Skeletal muscle cell (primary cell): ENCODE measurements around the gene ZNF787.

Experiments used
- DNase-seq: peaks from one replicate; pipeline ENCODE4 v3.0.0-alpha.2; 2010; ENCODE audit warnings: low read depth
- H3K4me3 ChIP-seq: 2 replicates; pipeline ENCODE4 v1.5.1; 2011; ENCODE audit warnings: low read depth, mild to moderate bottlenecking, control low read depth, low read length, moderate library complexity

Gene ZNF787

DNA sequence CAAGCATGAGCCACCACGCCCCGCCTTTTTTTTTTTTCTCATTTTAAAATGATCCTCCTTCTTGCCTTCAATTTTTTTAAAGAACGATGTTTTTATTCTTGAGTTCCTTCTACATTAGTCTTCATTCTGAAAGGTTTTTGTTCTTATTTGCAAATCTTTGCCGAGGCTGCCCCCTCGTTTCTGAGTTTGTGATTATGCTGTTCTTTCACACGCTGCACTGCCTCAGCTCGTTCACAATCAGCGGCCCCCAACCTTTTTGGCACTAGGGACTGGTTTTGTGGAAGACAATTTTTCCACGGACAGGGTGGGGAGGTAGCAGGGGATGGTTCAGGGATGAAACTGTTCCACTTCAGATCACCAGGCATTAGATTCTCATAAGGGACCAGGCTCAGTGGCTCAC lies 26.6 kb downstream of the ZNF787 start:
- no peak for DNase-seq
- H3K4me3 ChIP-seq: no peak overlapping the region

DNA sequence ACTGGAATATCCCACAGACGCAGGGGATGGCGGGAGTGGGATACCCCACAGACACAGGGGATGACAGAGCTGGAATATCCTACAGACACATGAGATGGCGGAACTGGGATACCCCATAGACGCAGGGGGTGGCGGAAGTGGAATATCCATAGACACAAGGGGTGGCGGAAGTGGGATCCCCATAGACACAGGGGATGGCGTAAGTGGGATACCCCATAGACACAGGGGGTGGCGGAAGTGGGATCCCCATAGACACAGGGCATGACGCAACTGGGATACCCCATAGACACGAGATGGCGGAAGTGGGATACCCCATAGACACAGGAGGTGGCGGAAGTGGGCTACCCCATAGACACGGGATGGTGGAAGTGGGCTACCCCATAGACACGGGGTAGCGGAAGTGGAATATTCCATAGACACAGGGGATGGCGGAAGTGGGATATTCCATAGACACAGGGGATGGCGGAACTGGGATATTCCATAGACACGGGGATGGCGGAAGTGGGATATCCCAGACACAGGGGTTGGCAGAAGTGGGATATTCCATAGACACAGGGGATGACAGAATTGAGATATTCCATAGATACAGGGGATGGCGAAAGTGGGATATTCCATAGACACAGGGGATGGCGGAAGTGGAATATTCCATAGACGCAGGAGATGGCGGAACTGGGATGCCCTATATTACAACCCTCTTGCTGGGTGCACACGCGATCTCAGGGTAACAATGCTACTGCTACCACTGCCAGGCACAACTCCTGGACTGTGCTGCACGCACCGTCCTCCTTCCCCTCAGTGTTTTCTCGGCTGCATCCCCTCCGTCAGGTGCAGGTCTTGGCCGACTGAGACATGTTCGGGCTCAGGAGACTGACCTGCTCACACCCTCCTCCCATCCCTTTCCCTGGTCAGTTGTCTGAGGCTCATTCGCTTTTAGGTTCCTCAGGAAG lies 28.1 kb downstream of the ZNF787 start:
- no peak overlapping the region for H3K4me3 ChIP-seq
- DNase-seq: no peak

DNA sequence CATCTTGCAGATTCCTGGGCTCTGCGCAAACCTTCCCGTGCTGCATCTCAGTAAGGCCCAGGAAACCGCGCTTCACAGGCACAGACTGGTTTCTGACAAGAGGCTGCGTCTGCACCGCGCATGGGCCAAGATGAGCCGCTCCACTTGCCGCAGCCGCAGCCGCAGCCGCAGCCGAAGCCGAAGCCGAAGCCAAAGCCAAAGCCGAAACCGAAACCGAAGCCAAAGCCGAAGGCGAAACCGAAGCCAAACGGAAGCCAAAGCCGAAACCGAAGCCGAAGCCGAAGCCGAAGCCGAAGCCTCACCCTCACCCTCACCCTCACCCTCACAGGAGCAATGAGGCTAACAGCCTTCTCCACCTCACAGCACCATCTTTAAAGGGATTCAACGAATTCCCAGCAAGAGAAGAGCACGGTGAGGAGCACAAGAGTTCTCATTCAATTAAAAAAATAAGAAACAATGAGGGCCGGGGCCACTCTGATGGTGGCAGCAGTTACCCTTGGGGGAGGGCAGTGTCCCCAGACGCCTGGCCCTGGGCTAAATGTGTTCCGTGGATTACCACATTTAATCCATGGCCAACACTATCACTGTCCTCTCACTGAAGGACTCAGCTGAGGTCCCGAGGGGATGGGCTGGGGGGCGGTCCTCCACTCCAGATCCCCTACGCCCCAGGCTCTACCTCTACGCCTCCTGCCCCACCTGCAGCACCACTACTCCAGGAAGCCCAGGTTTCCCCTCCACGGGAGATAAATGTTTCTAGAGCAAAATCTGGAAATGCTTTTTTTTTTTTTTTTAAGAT lies 29.1 kb downstream of the ZNF787 start:
- no peak overlapping the region for H3K4me3 ChIP-seq
- DNase-seq: no peak

DNA sequence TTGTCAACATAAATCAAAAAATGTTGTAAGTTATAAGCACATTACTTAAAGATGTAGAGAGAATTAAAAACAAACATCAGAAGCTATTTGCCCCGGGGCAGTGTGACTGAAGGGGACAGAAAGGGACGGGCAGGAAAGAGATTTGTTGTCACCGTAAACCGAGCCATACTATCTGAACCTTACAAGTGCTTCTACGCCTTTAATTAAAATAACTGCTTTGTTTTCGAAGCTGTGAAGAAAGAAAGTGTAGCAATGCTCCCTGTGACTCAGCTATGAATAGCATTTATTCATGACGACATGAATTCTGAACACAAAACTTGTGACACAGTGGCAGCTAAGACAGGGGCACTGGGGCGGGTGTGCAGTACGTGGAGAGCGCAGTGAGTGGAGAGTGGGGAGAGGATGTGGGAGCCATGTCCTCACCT lies 30.0 kb downstream of the ZNF787 start:
- no peak overlapping the region for H3K4me3 ChIP-seq
- DNase-seq: no peak

DNA sequence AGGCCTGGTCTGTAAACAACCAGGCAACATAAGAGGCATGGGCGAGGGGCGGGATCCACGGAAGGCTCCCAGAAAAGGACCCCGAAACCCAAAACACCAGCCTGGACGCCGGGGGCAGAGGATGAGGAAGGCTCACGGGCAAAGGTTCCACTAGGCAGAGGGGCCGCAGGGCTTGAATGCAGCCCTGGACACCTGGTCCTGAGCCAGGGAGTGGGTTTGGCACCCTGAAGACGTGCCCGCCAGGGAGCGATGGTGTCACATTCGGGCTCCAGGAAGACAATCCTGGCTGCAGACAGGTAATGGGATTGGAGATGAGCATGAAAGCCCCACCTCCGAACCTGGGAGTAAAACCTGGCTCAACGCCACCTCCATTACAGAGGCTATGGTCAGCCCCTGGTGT lies 31.8 kb downstream of the ZNF787 start:
- DNase-seq: no peak
- no peak overlapping the region for H3K4me3 ChIP-seq

DNA sequence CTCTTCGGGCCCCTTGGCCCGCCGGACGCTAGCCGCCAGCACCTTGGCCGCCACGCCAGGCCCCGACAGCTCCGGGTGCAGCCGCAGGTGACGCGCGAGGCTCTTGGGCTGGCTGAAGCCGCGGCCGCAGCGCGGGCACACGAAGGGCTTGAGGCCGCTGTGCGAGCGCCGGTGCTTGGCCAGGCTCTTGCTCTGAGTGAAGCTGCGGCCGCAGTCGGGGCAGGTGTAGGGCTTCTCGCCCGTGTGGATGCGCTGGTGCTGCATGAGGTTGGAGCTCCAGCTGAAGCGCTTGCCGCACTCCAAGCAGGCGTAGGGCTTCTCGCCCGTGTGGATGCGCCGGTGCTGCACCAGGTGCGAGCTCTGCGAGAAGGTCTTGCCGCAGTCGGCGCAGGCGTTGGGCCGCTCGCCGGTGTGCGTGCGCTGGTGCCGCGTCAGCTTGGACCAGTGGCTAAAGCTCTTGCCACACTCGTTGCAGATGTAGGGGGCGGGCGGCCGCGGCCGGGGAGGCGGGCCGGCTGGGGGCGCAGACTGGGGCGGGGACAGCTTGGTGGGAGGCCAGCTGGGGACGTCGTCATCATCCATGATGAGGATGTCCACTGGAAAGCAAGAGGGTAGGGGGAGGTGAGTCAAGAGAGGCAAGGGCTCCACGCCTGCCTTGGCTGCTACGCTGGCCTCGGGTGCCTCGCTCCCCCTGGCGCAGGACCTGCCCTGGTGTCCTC lies 32.4 kb downstream of the ZNF787 start:
- DNase-seq: no peak
- H3K4me3 ChIP-seq: no peak overlapping the region

DNA sequence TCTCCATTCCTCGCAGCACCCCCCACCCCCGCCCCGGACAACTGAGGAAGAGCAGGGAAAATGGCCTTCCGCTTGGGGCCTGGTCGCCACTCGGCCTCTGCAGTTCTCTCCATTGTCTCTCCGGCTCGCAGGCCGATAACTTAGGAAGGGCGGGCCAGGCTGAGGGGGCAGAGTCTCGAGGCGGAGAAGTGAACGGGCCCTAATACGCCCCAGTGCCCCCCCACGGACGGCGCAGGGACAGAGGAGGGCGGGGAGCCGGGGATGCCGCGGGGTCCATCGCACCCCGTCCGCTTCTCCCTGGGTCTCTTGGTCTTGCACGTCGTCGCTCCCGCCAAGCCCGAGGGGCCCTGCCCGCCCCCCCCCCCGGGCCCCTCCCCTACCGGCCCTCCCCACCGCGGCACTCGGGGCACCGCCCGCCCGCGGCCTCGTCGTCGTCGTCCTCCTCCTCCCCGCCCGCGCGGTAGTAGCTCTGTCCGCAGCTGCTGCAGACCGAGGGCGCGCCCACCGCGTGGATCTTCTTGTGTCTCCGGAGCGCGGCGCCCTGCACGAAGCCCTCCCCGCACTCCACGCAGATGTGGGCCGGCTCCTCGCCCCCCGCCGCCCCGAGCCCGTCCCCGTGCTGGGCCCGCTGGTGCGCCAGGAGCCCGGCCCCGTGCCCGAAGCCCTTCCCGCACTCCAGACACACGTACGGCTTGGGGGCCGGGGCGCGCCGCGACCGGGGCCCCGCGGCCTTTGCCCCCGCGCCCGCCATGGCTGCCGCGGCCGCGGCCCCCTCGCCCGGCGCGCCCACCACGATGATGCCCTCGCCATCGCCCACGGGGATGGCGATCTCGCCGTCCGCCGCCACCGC lies 33.2 kb downstream of the ZNF787 start:
- DNase-seq: no peak
- no peak overlapping the region for H3K4me3 ChIP-seq

GRCh38 chr19:56086671-56087430 lies 34.2 kb downstream of the ZNF787 start:
- no peak for DNase-seq
- H3K4me3 ChIP-seq: no peak overlapping the region

DNA sequence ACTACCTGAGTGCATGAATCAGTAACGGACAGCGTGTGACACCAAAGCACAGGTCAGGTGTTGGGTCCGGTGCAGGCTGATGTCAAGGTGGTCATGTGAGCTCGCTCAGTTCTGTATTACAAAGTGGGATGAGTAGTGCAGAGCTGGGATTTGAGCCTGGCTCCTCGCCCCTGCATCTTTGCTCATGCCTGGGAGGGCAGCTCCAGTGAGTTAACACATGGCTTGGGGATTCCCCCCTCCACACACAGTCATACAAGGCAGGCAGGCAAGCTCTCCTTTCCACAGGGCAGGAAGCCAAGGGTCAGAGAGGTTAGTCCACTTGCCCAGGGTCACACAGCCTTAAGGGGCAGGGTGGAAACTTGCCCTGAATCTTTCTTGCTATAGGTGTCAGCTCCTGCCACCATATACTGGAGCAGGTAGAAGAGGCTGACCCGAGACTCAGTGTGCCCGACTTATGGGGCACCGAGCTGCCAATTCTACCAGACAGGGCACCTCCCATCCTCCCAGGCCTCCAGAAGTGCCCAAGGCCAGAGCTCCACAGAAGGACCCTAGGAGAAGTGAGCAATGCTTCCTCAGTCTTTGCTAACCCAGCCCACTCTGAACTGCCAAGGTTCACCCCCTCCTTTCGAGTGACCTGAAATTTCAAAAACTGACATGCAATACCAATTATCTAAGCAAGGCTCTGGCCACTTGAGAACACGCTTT lies 35.4 kb downstream of the ZNF787 start:
- DNase-seq: no peak
- H3K4me3 ChIP-seq: no peak overlapping the region

GRCh38 chr19:56084835-56085536 lies 36.1 kb downstream of the ZNF787 start:
- H3K4me3 ChIP-seq: no peak overlapping the region
- no peak for DNase-seq

DNA sequence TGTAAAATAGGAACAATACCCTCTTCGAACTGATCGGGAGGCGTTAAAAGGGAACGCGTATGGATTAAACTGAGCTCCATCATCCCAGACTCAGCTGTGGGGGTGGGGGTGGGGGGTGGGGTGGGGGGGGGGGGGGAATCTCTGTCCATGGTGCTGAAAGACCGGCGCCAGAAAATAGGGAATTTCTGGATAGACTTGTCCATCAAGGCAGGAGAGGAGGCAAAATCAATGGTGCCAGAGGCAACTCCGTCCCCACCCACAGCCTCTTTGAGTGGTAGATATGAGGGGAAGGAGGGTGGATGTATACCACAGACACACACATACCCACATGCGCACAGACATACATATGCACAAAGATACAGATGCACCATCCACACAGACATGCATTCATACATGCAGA lies 37.4 kb downstream of the ZNF787 start:
- DNase-seq: no peak

GRCh38 chr19:56080669-56081401 lies 40.3 kb downstream of the ZNF787 start:
- peak; percentile 25 for DNase-seq
- peak overlapping the region; percentile 49 for H3K4me3 ChIP-seq

More for the DNA sequence above, 37.4 kb downstream of the ZNF787 start:
- H3K4me3 ChIP-seq: no peak overlapping the region

- no peak for DNase-seq
- no peak overlapping the region for H3K4me3 ChIP-seq
Observed at GRCh38 chr19:56079609-56080008, 41.5 kb downstream of the ZNF787 start.

- H3K4me3 ChIP-seq: no peak overlapping the region
- DNase-seq: no peak
Observed at GRCh38 chr19:56076498-56076897, 44.6 kb downstream of the ZNF787 start.

DNA sequence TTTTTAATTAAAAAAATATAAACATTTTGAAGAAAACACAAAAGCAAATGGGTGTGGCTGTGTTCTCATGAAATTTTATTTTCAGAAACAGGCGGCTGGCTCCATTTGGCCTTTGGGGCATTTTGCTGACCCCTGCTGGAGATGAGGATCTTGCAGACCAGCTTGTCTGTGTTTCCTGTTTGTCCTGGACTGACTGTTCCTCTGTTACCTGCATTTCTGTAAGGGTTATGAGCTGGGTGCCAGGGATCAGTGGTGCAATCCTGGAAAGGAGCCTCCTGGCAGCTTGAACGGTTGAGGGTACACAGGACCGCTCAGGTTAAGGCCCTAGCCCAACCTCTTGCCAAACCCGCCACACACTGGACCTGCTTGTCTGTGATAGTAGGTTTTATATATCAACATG lies 49.9 kb downstream of the ZNF787 start:
- no peak overlapping the region for H3K4me3 ChIP-seq
- no peak for DNase-seq

GRCh38 chr19:56069642-56070041 lies 51.5 kb downstream of the ZNF787 start:
- DNase-seq: no peak
- H3K4me3 ChIP-seq: no peak overlapping the region
